H4 (cell line): ENCODE data around the gene PCYT1A. TPM values are rescaled to one million over a fixed set of nuclear protein-coding genes. Genes with fewer than 3 reads are reported as not detected.
A peak's percentile ranks its signal among the peaks of the same experiment; 100 is the strongest.
"Not testable (repeated sequence)": the region's sequence is repeated elsewhere in the genome, so short reads cannot be mapped to it uniquely, and the experiment has no call there.

Experiments
- DNase-seq: peaks from one replicate; pipeline ENCODE4 v3.0.0-alpha.2; 2015; ENCODE audit warnings: low spot score
- total RNA-seq: library from RNA; depleted of rRNA; stranded (reverse); fragments of >200 nt; shearing (Covaris generic); gene quantifications from 2 replicates; pipeline ENCODE4 v1.2.3, GENCODE V29; 2014; rRNA removed

The PCYT1A gene
- 74.3 and 87.9 TPM in 2 replicates for total RNA-seq

GRCh38 chr3:196287440-196288140 lies at the start of gene PCYT1A:
Gene PCYT1A, minus strand, starts transcription at chr3:196287726. Its CDS starts 17,195 bp downstream, at chr3:196270531.
- peak; percentile 96 for DNase-seq

GRCh38 chr3:196336319-196337145 lies 49.0 kb upstream of the PCYT1A start:
- no peak for DNase-seq

- DNase-seq, result no peak
Observed at GRCh38 chr3:196335503-196335948, 48.0 kb upstream of the PCYT1A start.

GRCh38 chr3:196334982-196335381 lies 47.5 kb upstream of the PCYT1A start:
- no peak for DNase-seq

GRCh38 chr3:196332168-196332567 lies 44.6 kb upstream of the PCYT1A start:
- DNase-seq, result no peak

GRCh38 chr3:196327405-196327804 lies 39.9 kb upstream of the PCYT1A start:
- DNase-seq, result no peak

GRCh38 chr3:196326936-196327335 lies 39.4 kb upstream of the PCYT1A start:
- no peak for DNase-seq

GRCh38 chr3:196323691-196324090 lies 36.2 kb upstream of the PCYT1A start:
- no peak for DNase-seq

GRCh38 chr3:196323016-196323415 lies 35.5 kb upstream of the PCYT1A start:
- DNase-seq, result no peak

- DNase-seq, result no peak
Observed at GRCh38 chr3:196321162-196321561, 33.6 kb upstream of the PCYT1A start.

GRCh38 chr3:196320137-196320536 lies 32.6 kb upstream of the PCYT1A start:
- DNase-seq, result no peak

GRCh38 chr3:196317687-196318467 lies 30.4 kb upstream of the PCYT1A start, which contains the start of gene DYNLT2B:
Gene DYNLT2B, minus strand, starts transcription at chr3:196318240. Its CDS starts 88 bp downstream, at chr3:196318152.
- peak; percentile 90 for DNase-seq

- not testable (repeated sequence) for DNase-seq
Observed at GRCh38 chr3:196316799-196317686, 29.5 kb upstream of the PCYT1A start.

GRCh38 chr3:196315821-196316220 lies 28.3 kb upstream of the PCYT1A start:
- no peak for DNase-seq

- no peak for DNase-seq
Observed at GRCh38 chr3:196314597-196314996, 27.1 kb upstream of the PCYT1A start.

GRCh38 chr3:196314086-196314485 lies 26.6 kb upstream of the PCYT1A start:
- not testable (repeated sequence) for DNase-seq

GRCh38 chr3:196302960-196303359 lies 15.4 kb upstream of the PCYT1A start:
- DNase-seq, result not testable (repeated sequence)

- DNase-seq, result not testable (repeated sequence)
Observed at GRCh38 chr3:196302551-196302950, 15.0 kb upstream of the PCYT1A start.

- no peak for DNase-seq
Observed at GRCh38 chr3:196298521-196298920, 11.0 kb upstream of the PCYT1A start.

- DNase-seq, result no peak
Observed at GRCh38 chr3:196292286-196292923, 4.9 kb upstream of the PCYT1A start.

GRCh38 chr3:196288141-196288460 lies 575 bp upstream of the PCYT1A start:
- no peak for DNase-seq
